ENCODE results near the gene AKTIP.
"Not testable (repeated sequence)": the region's sequence is repeated elsewhere in the genome, so short reads cannot be mapped to it uniquely, and the experiment has no call there.

AKTIP gene

GRCh38 chr16:53530046-53530445 lies 27.0 kb upstream of the AKTIP start:
- H3K27ac ChIP-seq (ENCODE audit: low read length), result no peak overlapping the region
- H3K36me3 ChIP-seq (ENCODE audit: control insufficient read depth in 1 of 2, insufficient read depth in 2 of 2, low read length in 2 of 2), result no peaks in the 10 kb centered on the region
- H3K4me3 ChIP-seq (ENCODE audit: low read depth in 1 of 2, low read length in 2 of 2), result no peak overlapping the region
- no peaks in the 10 kb centered on the region for H3K27me3 ChIP-seq (ENCODE audit: low read depth, low read length)
- H3K9me3 ChIP-seq (ENCODE audit: control insufficient read depth in 1 of 2, low read length in 2 of 2), result no peaks in the 10 kb centered on the region
- no peaks in the 10 kb centered on the region for H3K4me1 ChIP-seq (ENCODE audit: control insufficient read depth in 1 of 2, insufficient read depth in 2 of 2, low read length in 2 of 2)

GRCh38 chr16:53529513-53529912 lies 26.5 kb upstream of the AKTIP start:
- Histone ChIP-seq H3K27ac (ENCODE audit: low read length) (no peak overlapping the region), H3K4me1 (ENCODE audit: control insufficient read depth in 1 of 2, insufficient read depth in 2 of 2, low read length in 2 of 2) (no peaks in the 10 kb centered on the region), H3K27me3 (ENCODE audit: low read depth, low read length) (no peaks in the 10 kb centered on the region), H3K9me3 (ENCODE audit: control insufficient read depth in 1 of 2, low read length in 2 of 2) (no peaks in the 10 kb centered on the region), H3K36me3 (ENCODE audit: control insufficient read depth in 1 of 2, insufficient read depth in 2 of 2, low read length in 2 of 2) (no peaks in the 10 kb centered on the region), H3K4me3 (ENCODE audit: low read depth in 1 of 2, low read length in 2 of 2) (no peak overlapping the region)

- Histone ChIP-seq H3K4me3 (ENCODE audit: low read depth in 1 of 2, low read length in 2 of 2) (no peak overlapping the region), H3K27ac (ENCODE audit: low read length) (no peak overlapping the region), H3K36me3 (ENCODE audit: control insufficient read depth in 1 of 2, insufficient read depth in 2 of 2, low read length in 2 of 2) (no peaks in the 10 kb centered on the region), H3K27me3 (ENCODE audit: low read depth, low read length) (no peaks in the 10 kb centered on the region), H3K9me3 (ENCODE audit: control insufficient read depth in 1 of 2, low read length in 2 of 2) (no peaks in the 10 kb centered on the region), H3K4me1 (ENCODE audit: control insufficient read depth in 1 of 2, insufficient read depth in 2 of 2, low read length in 2 of 2) (no peaks in the 10 kb centered on the region)
Observed at GRCh38 chr16:53528797-53529196, 25.8 kb upstream of the AKTIP start.

GRCh38 chr16:53523971-53524548 lies 21.1 kb upstream of the AKTIP start:
- Histone ChIP-seq H3K36me3 (ENCODE audit: control insufficient read depth in 1 of 2, insufficient read depth in 2 of 2, low read length in 2 of 2) (no peaks in the 10 kb centered on the region), H3K4me1 (ENCODE audit: control insufficient read depth in 1 of 2, insufficient read depth in 2 of 2, low read length in 2 of 2) (no peaks in the 10 kb centered on the region), H3K9me3 (ENCODE audit: control insufficient read depth in 1 of 2, low read length in 2 of 2) (no peaks in the 10 kb centered on the region), H3K27me3 (ENCODE audit: low read depth, low read length) (no peaks in the 10 kb centered on the region), H3K27ac (ENCODE audit: low read length) (no peak overlapping the region), H3K4me3 (ENCODE audit: low read depth in 1 of 2, low read length in 2 of 2) (no peak overlapping the region)

- H3K27me3 ChIP-seq (ENCODE audit: low read depth, low read length), result no peaks in the 10 kb centered on the region
- H3K4me1 ChIP-seq (ENCODE audit: control insufficient read depth in 1 of 2, insufficient read depth in 2 of 2, low read length in 2 of 2), result no peaks in the 10 kb centered on the region
- H3K27ac ChIP-seq (ENCODE audit: low read length), result no peak overlapping the region
- no peaks in the 10 kb centered on the region for H3K36me3 ChIP-seq (ENCODE audit: control insufficient read depth in 1 of 2, insufficient read depth in 2 of 2, low read length in 2 of 2)
- no peaks in the 10 kb centered on the region for H3K9me3 ChIP-seq (ENCODE audit: control insufficient read depth in 1 of 2, low read length in 2 of 2)
- H3K4me3 ChIP-seq (ENCODE audit: low read depth in 1 of 2, low read length in 2 of 2), result no peak overlapping the region
Observed at GRCh38 chr16:53523126-53523804, 20.3 kb upstream of the AKTIP start.

GRCh38 chr16:53519417-53520091 lies 16.5 kb upstream of the AKTIP start:
- H3K27ac ChIP-seq (ENCODE audit: low read length), result no peak overlapping the region
- no peaks in the 10 kb centered on the region for H3K27me3 ChIP-seq (ENCODE audit: low read depth, low read length)
- no peaks in the 10 kb centered on the region for H3K36me3 ChIP-seq (ENCODE audit: control insufficient read depth in 1 of 2, insufficient read depth in 2 of 2, low read length in 2 of 2)
- H3K4me3 ChIP-seq (ENCODE audit: low read depth in 1 of 2, low read length in 2 of 2), result no peak overlapping the region
- H3K4me1 ChIP-seq (ENCODE audit: control insufficient read depth in 1 of 2, insufficient read depth in 2 of 2, low read length in 2 of 2), result no peaks in the 10 kb centered on the region
- H3K9me3 ChIP-seq (ENCODE audit: control insufficient read depth in 1 of 2, low read length in 2 of 2), result no peaks in the 10 kb centered on the region

- peak overlapping the region in 1 of 2 donors; percentile 4 for H3K4me3 ChIP-seq (ENCODE audit: low read depth in 1 of 2, low read length in 2 of 2)
Observed at GRCh38 chr16:53518550-53519416, 15.8 kb upstream of the AKTIP start.

GRCh38 chr16:53517851-53518250 lies 14.8 kb upstream of the AKTIP start:
- peak overlapping the region; percentile 49 for H3K27ac ChIP-seq (ENCODE audit: low read length)
- H3K4me1 ChIP-seq (ENCODE audit: control insufficient read depth in 1 of 2, insufficient read depth in 2 of 2, low read length in 2 of 2), result no peaks in the 10 kb centered on the region
- H3K27me3 ChIP-seq (ENCODE audit: low read depth, low read length), result no peaks in the 10 kb centered on the region
- no peak overlapping the region for H3K4me3 ChIP-seq (ENCODE audit: low read depth in 1 of 2, low read length in 2 of 2)
- H3K9me3 ChIP-seq (ENCODE audit: control insufficient read depth in 1 of 2, low read length in 2 of 2), result no peaks in the 10 kb centered on the region
- H3K36me3 ChIP-seq (ENCODE audit: control insufficient read depth in 1 of 2, insufficient read depth in 2 of 2, low read length in 2 of 2), result no peaks in the 10 kb centered on the region

More at GRCh38 chr16:53518550-53519416, 15.8 kb upstream of the AKTIP start:
- Histone ChIP-seq H3K4me1 (ENCODE audit: control insufficient read depth in 1 of 2, insufficient read depth in 2 of 2, low read length in 2 of 2) (no peaks in the 10 kb centered on the region), H3K27me3 (ENCODE audit: low read depth, low read length) (no peaks in the 10 kb centered on the region), H3K27ac (ENCODE audit: low read length) (peak overlapping the region; percentile 49), H3K36me3 (ENCODE audit: control insufficient read depth in 1 of 2, insufficient read depth in 2 of 2, low read length in 2 of 2) (no peaks in the 10 kb centered on the region), H3K9me3 (ENCODE audit: control insufficient read depth in 1 of 2, low read length in 2 of 2) (no peaks in the 10 kb centered on the region)

- Histone ChIP-seq H3K4me3 (ENCODE audit: low read depth in 1 of 2, low read length in 2 of 2) (no peak overlapping the region), H3K4me1 (ENCODE audit: control insufficient read depth in 1 of 2, insufficient read depth in 2 of 2, low read length in 2 of 2) (no peaks in the 10 kb centered on the region), H3K27me3 (ENCODE audit: low read depth, low read length) (no peaks in the 10 kb centered on the region), H3K27ac (ENCODE audit: low read length) (no peak overlapping the region), H3K36me3 (ENCODE audit: control insufficient read depth in 1 of 2, insufficient read depth in 2 of 2, low read length in 2 of 2) (no peaks in the 10 kb centered on the region), H3K9me3 (ENCODE audit: control insufficient read depth in 1 of 2, low read length in 2 of 2) (no peaks in the 10 kb centered on the region)
Observed at GRCh38 chr16:53515811-53516210, 12.8 kb upstream of the AKTIP start.

- no peaks in the 10 kb centered on the region for H3K27me3 ChIP-seq (ENCODE audit: low read depth, low read length)
- H3K36me3 ChIP-seq (ENCODE audit: control insufficient read depth in 1 of 2, insufficient read depth in 2 of 2, low read length in 2 of 2), result no peaks in the 10 kb centered on the region
- H3K4me3 ChIP-seq (ENCODE audit: low read depth in 1 of 2, low read length in 2 of 2), result no peak overlapping the region
- H3K4me1 ChIP-seq (ENCODE audit: control insufficient read depth in 1 of 2, insufficient read depth in 2 of 2, low read length in 2 of 2), result no peaks in the 10 kb centered on the region
- no peaks in the 10 kb centered on the region for H3K9me3 ChIP-seq (ENCODE audit: control insufficient read depth in 1 of 2, low read length in 2 of 2)
- no peak overlapping the region for H3K27ac ChIP-seq (ENCODE audit: low read length)
Observed at GRCh38 chr16:53515259-53515658, 12.2 kb upstream of the AKTIP start.

- H3K4me1 ChIP-seq (ENCODE audit: control insufficient read depth in 1 of 2, insufficient read depth in 2 of 2, low read length in 2 of 2); H3K4me3 ChIP-seq (ENCODE audit: low read depth in 1 of 2, low read length in 2 of 2); H3K36me3 ChIP-seq (ENCODE audit: control insufficient read depth in 1 of 2, insufficient read depth in 2 of 2, low read length in 2 of 2); H3K27me3 ChIP-seq (ENCODE audit: low read depth, low read length); H3K9me3 ChIP-seq (ENCODE audit: control insufficient read depth in 1 of 2, low read length in 2 of 2); H3K27ac ChIP-seq (ENCODE audit: low read length): not testable (repeated sequence)
Observed at GRCh38 chr16:53512795-53513194, 9.8 kb upstream of the AKTIP start.
